Muscle of leg (tissue), 11 donors: ENCODE data around the gene COG5. TPM values are rescaled to one million over a fixed set of nuclear protein-coding genes. Genes with fewer than 3 reads are reported as not detected.

Experiments used
- DNase-seq: peaks from one replicate; pipeline ENCODE4 v3.0.0; 2013
- H3K27ac ChIP-seq: one replicate; pipeline ENCODE4 v1.5.1; 2013; ENCODE audit warnings: mild to moderate bottlenecking, low read length, control low read depth
- H3K27me3 ChIP-seq: one replicate; pipeline ENCODE4 v1.6.1; 2013; ENCODE audit warnings: low read length; ENCODE audit not compliant: control insufficient read depth, insufficient read depth
- H3K36me3 ChIP-seq: one replicate; pipeline ENCODE4 v1.6.1; 2013; ENCODE audit warnings: low read length; ENCODE audit not compliant: control insufficient read depth, insufficient read depth
- H3K4me1 ChIP-seq: one replicate; pipeline ENCODE4 v1.6.1; 2013; ENCODE audit warnings: low read length; ENCODE audit not compliant: control insufficient read depth, insufficient read depth
- H3K4me3 ChIP-seq: one replicate; pipeline ENCODE4 v1.5.1; 2013; ENCODE audit warnings: low read length, control low read depth
- H3K9me3 ChIP-seq: replicated peaks from 2 replicates; pipeline ENCODE4 v1.6.1; 2013; ENCODE audit warnings: low read depth, low read length; ENCODE audit not compliant: control insufficient read depth
- WGBS: methylation state at CpG from one replicate; pipeline ENCODE4 v1.1.5; 2013; ENCODE audit warnings: missing lambda C conversion rate; ENCODE audit not compliant: insufficient coverage; 5-methylcytosine and 5-hydroxymethylcytosine counted together
- polyA plus RNA-seq, 8 donors: library from polyadenylated mRNA; unstranded; fragments of 120-200 nt; gene quantifications; one replicate each; pipeline versions ENCODE4 v1.2.1 to v1.2.3, GENCODE V29; 2013; ENCODE audit warnings: inconsistent platforms in 1 of 8, low replicate concordance in 1 of 8; ENCODE audit not compliant: insufficient read length in 8 of 8, insufficient read depth in 1 of 8
- total RNA-seq: library from RNA; stranded (reverse); fragments of 120-200 nt; gene quantifications from one replicate; pipeline ENCODE4 v1.2.4, GENCODE V29; 2013

COG5 gene
- total and polyA plus RNA-seq, 9 donors: 19.5 to 45.5 (median 25.7) TPM

- no peaks in the 10 kb centered on the region for H3K36me3 ChIP-seq
- no peaks in the 10 kb centered on the region for H3K9me3 ChIP-seq
- H3K27me3 ChIP-seq: no peaks in the 10 kb centered on the region
- H3K4me1 ChIP-seq: no peaks in the 10 kb centered on the region
- no peak overlapping the region for H3K27ac ChIP-seq
- no peak for DNase-seq
- WGBS: no CpG with 5 or more reads among the region's 1 CpG
- H3K4me3 ChIP-seq: no peak overlapping the region
Measured at GRCh38 chr7:107468824-107469223, 94.9 kb downstream of the COG5 start.

GRCh38 chr7:107467972-107468371, 95.7 kb downstream of the COG5 start:
- Histone ChIP-seq H3K4me3 (no peak overlapping the region), H3K36me3 (no peaks in the 10 kb centered on the region), H3K9me3 (no peaks in the 10 kb centered on the region), H3K4me1 (no peaks in the 10 kb centered on the region), H3K27ac (no peak overlapping the region), H3K27me3 (no peaks in the 10 kb centered on the region)
- no CpG with 5 or more reads among the region's 2 CpGs for WGBS
- DNase-seq: peak; percentile 11

- Histone ChIP-seq H3K4me3 (no peak overlapping the region), H3K4me1 (no peaks in the 10 kb centered on the region), H3K27me3 (no peaks in the 10 kb centered on the region), H3K9me3 (no peaks in the 10 kb centered on the region), H3K36me3 (no peaks in the 10 kb centered on the region), H3K27ac (no peak overlapping the region)
- no peak for DNase-seq
- WGBS: 63% methylated on average over 1 of the region's 3 CpGs
Measured at GRCh38 chr7:107464666-107465226, 99.0 kb downstream of the COG5 start.

GRCh38 chr7:107463139-107464078, 100.3 kb downstream of the COG5 start:
- no peaks in the 10 kb centered on the region for H3K4me1 ChIP-seq
- H3K4me3 ChIP-seq: no peak overlapping the region
- WGBS: no CpG with 5 or more reads among the region's 6 CpGs
- DNase-seq: peak; percentile 64
- H3K36me3 ChIP-seq: no peaks in the 10 kb centered on the region
- no peaks in the 10 kb centered on the region for H3K9me3 ChIP-seq
- H3K27me3 ChIP-seq: no peaks in the 10 kb centered on the region
- no peak overlapping the region for H3K27ac ChIP-seq

GRCh38 chr7:107461938-107462533, 101.7 kb downstream of the COG5 start:
- Histone ChIP-seq H3K4me1 (no peaks in the 10 kb centered on the region), H3K27ac (no peak overlapping the region), H3K36me3 (no peaks in the 10 kb centered on the region), H3K27me3 (no peaks in the 10 kb centered on the region), H3K9me3 (no peaks in the 10 kb centered on the region), H3K4me3 (no peak overlapping the region)
- DNase-seq: no peak
- WGBS: no CpG with 5 or more reads among the region's 2 CpGs

GRCh38 chr7:107453388-107453787, 110.3 kb downstream of the COG5 start:
- Histone ChIP-seq H3K27me3 (no peaks in the 10 kb centered on the region), H3K4me1 (no peaks in the 10 kb centered on the region), H3K9me3 (no peaks in the 10 kb centered on the region)

GRCh38 chr7:107450970-107451369, 112.8 kb downstream of the COG5 start:
- H3K4me1 ChIP-seq: no peaks in the 10 kb centered on the region
- H3K36me3 ChIP-seq: peaks cover 2% of the 10 kb centered on the region
- H3K27ac ChIP-seq: no peak overlapping the region
- no peak for DNase-seq
- no peaks in the 10 kb centered on the region for H3K9me3 ChIP-seq
- no peaks in the 10 kb centered on the region for H3K27me3 ChIP-seq
- WGBS: no CpG with 5 or more reads among the region's 1 CpG
- no peak overlapping the region for H3K4me3 ChIP-seq

More at GRCh38 chr7:107453388-107453787, 110.3 kb downstream of the COG5 start:
- no peak for DNase-seq
- H3K4me3 ChIP-seq: no peak overlapping the region
- peaks cover 2% of the 10 kb centered on the region for H3K36me3 ChIP-seq
- WGBS: no CpG with 5 or more reads among the region's 1 CpG
- H3K27ac ChIP-seq: no peak overlapping the region

- Histone ChIP-seq H3K36me3 (peaks cover 2% of the 10 kb centered on the region), H3K4me1 (no peaks in the 10 kb centered on the region), H3K27me3 (no peaks in the 10 kb centered on the region), H3K4me3 (no peak overlapping the region), H3K27ac (no peak overlapping the region), H3K9me3 (no peaks in the 10 kb centered on the region)
- WGBS: 82% methylated on average over 1 of the region's 1 CpG
- DNase-seq: no peak
Measured at GRCh38 chr7:107446988-107447387, 116.7 kb downstream of the COG5 start.

GRCh38 chr7:107446531-107446930, 117.2 kb downstream of the COG5 start:
- peaks cover 2% of the 10 kb centered on the region for H3K36me3 ChIP-seq
- no peak for DNase-seq
- WGBS: 100% methylated on average over 1 of the region's 1 CpG

GRCh38 chr7:107442678-107443077, 121.0 kb downstream of the COG5 start:
- H3K4me3 ChIP-seq: no peak overlapping the region
- H3K9me3 ChIP-seq: no peaks in the 10 kb centered on the region
- no peaks in the 10 kb centered on the region for H3K36me3 ChIP-seq
- no peak overlapping the region for H3K27ac ChIP-seq
- no peaks in the 10 kb centered on the region for H3K4me1 ChIP-seq
- no peaks in the 10 kb centered on the region for H3K27me3 ChIP-seq
- DNase-seq: no peak
- WGBS: no CpG with 5 or more reads among the region's 1 CpG

More at GRCh38 chr7:107446531-107446930, 117.2 kb downstream of the COG5 start:
- no peak overlapping the region for H3K4me3 ChIP-seq
- H3K4me1 ChIP-seq: no peaks in the 10 kb centered on the region
- H3K27me3 ChIP-seq: no peaks in the 10 kb centered on the region
- no peaks in the 10 kb centered on the region for H3K9me3 ChIP-seq
- H3K27ac ChIP-seq: no peak overlapping the region
